Measurements from ENCODE around the gene PDZRN3.

DNA sequence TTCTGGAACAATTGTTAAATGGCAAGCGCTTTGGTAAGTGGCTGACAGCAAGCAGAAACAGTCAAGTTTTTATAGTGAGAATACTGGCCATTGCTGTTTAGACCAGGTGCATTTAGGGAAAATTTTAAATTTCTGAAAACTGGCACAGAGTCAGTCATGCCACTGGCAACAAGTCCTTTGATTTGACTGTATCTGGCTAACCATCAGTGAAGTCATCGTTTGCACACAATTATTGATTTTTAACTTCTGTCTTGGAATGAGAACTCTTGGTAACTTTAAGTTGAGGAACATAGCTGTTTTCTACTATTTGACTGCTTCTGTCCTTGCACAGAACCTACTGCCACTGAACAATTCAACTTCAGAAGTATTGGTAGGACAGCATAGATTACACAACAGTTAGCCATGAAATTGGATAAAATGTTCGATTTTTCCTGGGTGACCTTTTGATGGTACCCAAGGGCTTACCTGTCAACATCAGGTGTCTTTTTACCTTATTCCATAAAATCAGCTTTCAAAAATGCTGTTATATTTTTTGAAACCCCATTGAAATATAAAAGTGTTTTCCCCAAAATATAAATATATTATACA is 225.0 kb downstream of the PDZRN3 start:
- TF ChIP-seq FOXP1 (IDR thresholded peaks at IDR 0.05) (no peak), FOXP1 (CRISPR knock-in tag; IDR thresholded peaks at IDR 0.05) (no peak), NFKBIZ (CRISPR knock-in tag; IDR thresholded peaks at IDR 0.05) (no peak), RFX5 (IDR thresholded peaks at IDR 0.05; ENCODE audit: low read depth, low read length) (no peak), ATAD3A (CRISPR knock-in tag; IDR thresholded peaks at IDR 0.05) (no peak), CREB1 (IDR thresholded peaks at IDR 0.05) (no peak), CREB1 (CRISPR knock-in tag; IDR thresholded peaks at IDR 0.05) (no peak)
- TF ChIP-seq, protein P1, sequence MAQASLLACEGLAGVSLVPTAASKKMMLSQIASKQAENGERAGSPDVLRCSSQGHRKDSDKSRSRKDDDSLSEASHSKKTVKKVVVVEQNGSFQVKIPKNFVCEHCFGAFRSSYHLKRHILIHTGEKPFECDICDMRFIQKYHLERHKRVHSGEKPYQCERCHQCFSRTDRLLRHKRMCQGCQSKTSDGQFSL (CRISPR knock-in tag; IDR thresholded peaks at IDR 0.05): no peak
- TF ChIP-seq, protein P2, sequence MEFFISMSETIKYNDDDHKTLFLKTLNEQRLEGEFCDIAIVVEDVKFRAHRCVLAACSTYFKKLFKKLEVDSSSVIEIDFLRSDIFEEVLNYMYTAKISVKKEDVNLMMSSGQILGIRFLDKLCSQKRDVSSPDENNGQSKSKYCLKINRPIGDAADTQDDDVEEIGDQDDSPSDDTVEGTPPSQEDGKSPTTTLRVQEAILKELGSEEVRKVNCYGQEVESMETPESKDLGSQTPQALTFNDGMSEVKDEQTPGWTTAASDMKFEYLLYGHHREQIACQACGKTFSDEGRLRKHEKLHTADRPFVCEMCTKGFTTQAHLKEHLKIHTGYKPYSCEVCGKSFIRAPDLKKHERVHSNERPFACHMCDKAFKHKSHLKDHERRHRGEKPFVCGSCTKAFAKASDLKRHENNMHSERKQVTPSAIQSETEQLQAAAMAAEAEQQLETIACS (CRISPR knock-in tag; IDR thresholded peaks at IDR 0.05): no peak

All from HepG2 (cell line).